A549 (cell line): Measurements from ENCODE around the gene VSIR.

Source experiments
- ELK1 ChIP-seq: fragments of 150-350 bp; IDR thresholded peaks from 2 replicates; pipeline ENCODE4 v1.6.1; 2014; ENCODE audit warnings: low read depth, mild to moderate bottlenecking, low read length
- JUN ChIP-seq, 2 experiments: fragments of >200 bp; sonication (Bioruptor Twin); formaldehyde crosslinking; IDR thresholded peaks; 2 replicates in 1 of 2; 3 replicates in 1 of 2; pipeline ENCODE4 v1.6.1; 2016 to 2017
- PHF8 ChIP-seq: fragments of 200-600 bp; sonication (generic); IDR thresholded peaks from 2 replicates; pipeline ENCODE4 v1.6.1; 2016; ENCODE audit warnings: low read depth, mild to moderate bottlenecking, antibody characterized with exemption, moderate library complexity, borderline replicate concordance
- SMC3 ChIP-seq: fragments of >200 bp; sonication (Bioruptor Twin); formaldehyde crosslinking; IDR thresholded peaks from 3 replicates; pipeline ENCODE4 v1.6.1; 2018; ENCODE audit warnings: inconsistent platforms
- TF ChIP-seq, protein P1 (sequence below): fragments of >200 bp; sonication (Bioruptor Twin); formaldehyde crosslinking; IDR thresholded peaks from 3 replicates; pipeline ENCODE4 v1.5.1; 2016

- TF ChIP-seq, protein P1, sequence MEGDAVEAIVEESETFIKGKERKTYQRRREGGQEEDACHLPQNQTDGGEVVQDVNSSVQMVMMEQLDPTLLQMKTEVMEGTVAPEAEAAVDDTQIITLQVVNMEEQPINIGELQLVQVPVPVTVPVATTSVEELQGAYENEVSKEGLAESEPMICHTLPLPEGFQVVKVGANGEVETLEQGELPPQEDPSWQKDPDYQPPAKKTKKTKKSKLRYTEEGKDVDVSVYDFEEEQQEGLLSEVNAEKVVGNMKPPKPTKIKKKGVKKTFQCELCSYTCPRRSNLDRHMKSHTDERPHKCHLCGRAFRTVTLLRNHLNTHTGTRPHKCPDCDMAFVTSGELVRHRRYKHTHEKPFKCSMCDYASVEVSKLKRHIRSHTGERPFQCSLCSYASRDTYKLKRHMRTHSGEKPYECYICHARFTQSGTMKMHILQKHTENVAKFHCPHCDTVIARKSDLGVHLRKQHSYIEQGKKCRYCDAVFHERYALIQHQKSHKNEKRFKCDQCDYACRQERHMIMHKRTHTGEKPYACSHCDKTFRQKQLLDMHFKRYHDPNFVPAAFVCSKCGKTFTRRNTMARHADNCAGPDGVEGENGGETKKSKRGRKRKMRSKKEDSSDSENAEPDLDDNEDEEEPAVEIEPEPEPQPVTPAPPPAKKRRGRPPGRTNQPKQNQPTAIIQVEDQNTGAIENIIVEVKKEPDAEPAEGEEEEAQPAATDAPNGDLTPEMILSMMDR, result no peak
- TF ChIP-seq JUN (IDR thresholded peaks at IDR 0.05) (no peak), SMC3 (no peak), ELK1 (no peak), PHF8 (no peak)
Observed at GRCh38 chr10:71745664-71746250, 27.6 kb downstream of the VSIR start.
